ENCODE measurements around the gene MCCD1.

Gene MCCD1

GRCh38 chr6:31575335-31575901 lies 46.7 kb downstream of the MCCD1 start, which contains the start of gene TNF:
Gene TNF, plus strand, starts transcription at chr6:31575565. Its CDS starts 177 bp downstream, at chr6:31575742.
- H3K36me3 ChIP-seq: no peaks in the 10 kb centered on the region
- TF ChIP-seq CTCF (IDR thresholded peaks at IDR 0.05; ENCODE audit: low read depth, low read length): no peak
- no peak within 1 kb of the TSS for H3K27ac ChIP-seq

GRCh38 chr6:31575952-31576685 lies 47.4 kb downstream of the MCCD1 start:
- H3K36me3 ChIP-seq: no peaks in the 10 kb centered on the region
- H3K9me3 ChIP-seq (ENCODE audit: severe bottlenecking): no peaks in the 10 kb centered on the region
- H3K4me3 ChIP-seq (ENCODE audit: low read depth, low read length): no peak overlapping the region
- H3K27me3 ChIP-seq (ENCODE audit: insufficient read depth, low read depth, severe bottlenecking): no peaks in the 10 kb centered on the region
- DNase-seq: no peak
- no peak for TF ChIP-seq CTCF (IDR thresholded peaks at IDR 0.05; ENCODE audit: low read depth, low read length)
- no peak overlapping the region for H3K27ac ChIP-seq

More at GRCh38 chr6:31575335-31575901, 46.7 kb downstream of the MCCD1 start, which contains the start of gene TNF:
- Histone ChIP-seq H3K9me3 (ENCODE audit: severe bottlenecking) (no peaks in the 10 kb centered on the region), H3K4me3 (ENCODE audit: low read depth, low read length) (no peak within 1 kb of the TSS), H3K27me3 (ENCODE audit: insufficient read depth, low read depth, severe bottlenecking) (no peaks in the 10 kb centered on the region)
- DNase-seq: no peak

- H3K4me3 ChIP-seq (ENCODE audit: low read depth, low read length): no peak overlapping the region
- H3K36me3 ChIP-seq: no peaks in the 10 kb centered on the region
- DNase-seq: no peak
- H3K9me3 ChIP-seq (ENCODE audit: severe bottlenecking): no peaks in the 10 kb centered on the region
- TF ChIP-seq CTCF (IDR thresholded peaks at IDR 0.05; ENCODE audit: low read depth, low read length): no peak
- no peak overlapping the region for H3K27ac ChIP-seq
- H3K27me3 ChIP-seq (ENCODE audit: insufficient read depth, low read depth, severe bottlenecking): no peaks in the 10 kb centered on the region
These were observed 48.3 kb downstream of the MCCD1 start for GRCh38 chr6:31576897-31577578.

- TF ChIP-seq CTCF (IDR thresholded peaks at IDR 0.05; ENCODE audit: low read depth, low read length): no peak
- no peaks in the 10 kb centered on the region for H3K36me3 ChIP-seq
- no peaks in the 10 kb centered on the region for H3K27me3 ChIP-seq (ENCODE audit: insufficient read depth, low read depth, severe bottlenecking)
- H3K4me3 ChIP-seq (ENCODE audit: low read depth, low read length): no peak overlapping the region
- DNase-seq: no peak
- H3K9me3 ChIP-seq (ENCODE audit: severe bottlenecking): no peaks in the 10 kb centered on the region
- H3K27ac ChIP-seq: no peak overlapping the region
These were observed 48.8 kb downstream of the MCCD1 start for GRCh38 chr6:31577579-31577966.

GRCh38 chr6:31578184-31579118 lies 49.7 kb downstream of the MCCD1 start:
- no peak for DNase-seq
- TF ChIP-seq CTCF (IDR thresholded peaks at IDR 0.05; ENCODE audit: low read depth, low read length): no peak
- Histone ChIP-seq H3K36me3 (no peaks in the 10 kb centered on the region), H3K4me3 (ENCODE audit: low read depth, low read length) (no peak overlapping the region), H3K27me3 (ENCODE audit: insufficient read depth, low read depth, severe bottlenecking) (no peaks in the 10 kb centered on the region), H3K27ac (no peak overlapping the region), H3K9me3 (ENCODE audit: severe bottlenecking) (no peaks in the 10 kb centered on the region)
